Naive thymus-derived CD4-positive, alpha-beta T cell (primary cell): Measurements from ENCODE around the gene ARIH1. TPM values are rescaled to one million over a fixed set of nuclear protein-coding genes. Genes with fewer than 3 reads are reported as not detected.

Experiments
- ATAC-seq: fragments of 150-1000 bp; cut with Tn5 transposase; 2 replicates; pipeline ENCODE4 v1.10.0; 2021; ENCODE audit warnings: mild to moderate bottlenecking, moderate library complexity
- CTCF ChIA-PET: fragments of 350-600 bp; sonication (Branson Sonifier 250); formaldehyde crosslinking; loops from one replicate; lab custom pipeline; 2021; ENCODE audit warnings: antibody characterized with exemption; lab: Charles Lee
- POLR2A ChIA-PET: fragments of 350-600 bp; sonication (Branson Sonifier 250); formaldehyde crosslinking; loops from one replicate; lab custom pipeline; 2021; ENCODE audit warnings: antibody characterized with exemption, inconsistent platforms; lab: Charles Lee
- DNase-seq, 9 donors: peaks; one replicate each; pipeline versions ENCODE4 v3.0.0 to v3.0.0-alpha.2; 2020 to 2022; ENCODE audit warnings: mixed read lengths in 1 of 9
- H3K27ac ChIP-seq: one replicate; pipeline ENCODE4 v1.7.0; 2013; ENCODE audit warnings: mild to moderate bottlenecking, low read depth, low read length, moderate library complexity
- H3K27me3 ChIP-seq, 2 donors: one replicate each; pipeline ENCODE4 v1.7.0; 2013; ENCODE audit warnings: low read length in 2 of 2, mild to moderate bottlenecking in 2 of 2, moderate library complexity in 2 of 2; ENCODE audit not compliant: control insufficient read depth in 2 of 2, insufficient read depth in 2 of 2
- H3K36me3 ChIP-seq, 3 experiments: 1 replicate in 2 of 3; 2 replicates in 1 of 3; pipeline ENCODE4 v1.7.0; 2013; ENCODE audit warnings: low read length in 3 of 3, mild to moderate bottlenecking in 3 of 3, moderate library complexity in 1 of 3; ENCODE audit not compliant: insufficient read depth in 3 of 3, control insufficient read depth in 2 of 3
- H3K4me1 ChIP-seq, 2 donors: one replicate each; pipeline ENCODE4 v1.7.0; 2013; ENCODE audit warnings: low read length in 2 of 2, mild to moderate bottlenecking in 2 of 2, moderate library complexity in 1 of 2; ENCODE audit not compliant: control insufficient read depth in 2 of 2, insufficient read depth in 2 of 2
- H3K4me3 ChIP-seq: 2 replicates; pipeline ENCODE4 v1.7.0; 2013; ENCODE audit warnings: mild to moderate bottlenecking, low read length
- H3K9me3 ChIP-seq, 3 experiments: 1 replicate in 2 of 3; 2 replicates in 1 of 3; pipeline ENCODE4 v1.7.0; 2013; ENCODE audit warnings: low read length in 3 of 3; ENCODE audit not compliant: control insufficient read depth in 2 of 3
- H3K27ac Mint-ChIP-seq, 9 donors: one replicate each; pipeline ENCODE4 v1.8.0; 2020 to 2022; ENCODE audit warnings: mixed read lengths in 9 of 9, mild to moderate bottlenecking in 8 of 9, moderate library complexity in 5 of 9, inconsistent platforms in 2 of 9
- H3K27me3 Mint-ChIP-seq, 5 donors: one replicate each; pipeline ENCODE4 v1.8.0; 2021 to 2022; ENCODE audit warnings: mixed read lengths in 5 of 5, mild to moderate bottlenecking in 1 of 5
- H3K36me3 Mint-ChIP-seq, 5 donors: one replicate each; pipeline ENCODE4 v1.8.0; 2020 to 2022; ENCODE audit warnings: mixed read lengths in 5 of 5, mild to moderate bottlenecking in 3 of 5, inconsistent platforms in 1 of 5
- H3K4me1 Mint-ChIP-seq, 7 donors: one replicate each; pipeline ENCODE4 v1.8.0; 2020 to 2022; ENCODE audit warnings: mixed read lengths in 7 of 7, mild to moderate bottlenecking in 3 of 7, inconsistent platforms in 1 of 7
- H3K4me3 Mint-ChIP-seq, 10 donors: one replicate each; pipeline ENCODE4 v1.8.0; 2020 to 2022; ENCODE audit warnings: mild to moderate bottlenecking in 10 of 10, mixed read lengths in 10 of 10, moderate library complexity in 6 of 10, inconsistent platforms in 2 of 10
- H3K9me3 Mint-ChIP-seq, 11 donors: one replicate each; pipeline ENCODE4 v1.8.0; 2020 to 2022; ENCODE audit warnings: mixed read lengths in 11 of 11, mild to moderate bottlenecking in 4 of 11, inconsistent platforms in 1 of 11, moderate library complexity in 1 of 11
- intact Hi-C, 2 donors: fragments of 100-400 bp; cut with micrococcal nuclease; formaldehyde crosslinking; loops; one replicate each; pipeline ENCODE4 v1.15.1; 2023
- polyA plus RNA-seq, 2 donors: library from polyadenylated mRNA; unstranded; fragments of 300-500 nt; fragmentation: Illumina TruSeq; gene quantifications; one replicate each; pipeline ENCODE4 v1.2.3, GENCODE V29; 2021
- total RNA-seq, 6 experiments: library from RNA in 5 of 6; stranded (reverse) in 5 of 6; gene quantifications; 1 replicate in 5 of 6; 2 replicates in 1 of 6; pipeline ENCODE4 v1.2.3 and lab custom pipeline; 2021 to 2026

Gene ARIH1
- total and polyA plus RNA-seq, 7 experiments from 2014 or later, result 20.1 to 191 (median 179) TPM

DNA sequence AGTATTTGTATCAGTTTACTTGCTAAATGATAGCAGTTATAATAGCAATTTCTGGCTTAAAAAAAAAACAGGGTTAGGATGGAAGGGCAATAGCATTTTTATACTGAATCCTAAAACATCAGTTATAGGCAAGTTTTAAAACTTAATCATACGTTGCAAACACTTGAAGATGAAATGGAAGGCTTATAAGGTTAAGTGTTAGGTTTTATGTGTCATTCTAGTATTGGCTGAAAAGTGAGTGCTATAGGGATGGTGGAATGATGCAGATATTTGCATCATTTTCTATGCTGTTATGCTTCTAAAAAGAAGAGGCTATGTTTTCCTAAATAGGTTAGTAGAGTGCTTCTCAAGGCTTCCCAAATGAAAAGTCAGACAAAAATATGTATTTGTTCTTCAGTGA is 23.3 kb downstream of the ARIH1 start:
- H3K9me3 Mint-ChIP-seq, result no peaks in the 10 kb centered on the region
- H3K27ac Mint-ChIP-seq, result peak overlapping the region in 1 of 9 donors; percentile 40
- CTCF ChIA-PET, result no interaction called here
- H3K27me3 ChIP-seq, result no peaks in the 10 kb centered on the region
- no peak for ATAC-seq
- peak overlapping the region in 2 of 10 donors; percentile 35 to 44 for H3K4me3 Mint-ChIP-seq
- no peaks in the 10 kb centered on the region for H3K9me3 ChIP-seq
- POLR2A ChIA-PET, result no interaction called here
- H3K4me3 ChIP-seq, result no peak overlapping the region
- no peak for DNase-seq
- peaks cover 0 to 7% (median 0%) of the 10 kb centered on the region in 3 experiments for H3K36me3 ChIP-seq
- H3K27me3 Mint-ChIP-seq, result no peaks in the 10 kb centered on the region
- H3K4me1 ChIP-seq, result peaks cover 21 to 30% of the 10 kb centered on the region in 2 donors
- H3K36me3 Mint-ChIP-seq, result peaks cover 0 to 18% (median 9%) of the 10 kb centered on the region in 5 donors
- intact Hi-C loops, result no loop called here
- no peak overlapping the region for H3K27ac ChIP-seq
- H3K4me1 Mint-ChIP-seq, result peaks cover 25 to 93% (median 83%) of the 10 kb centered on the region in 7 donors

DNA sequence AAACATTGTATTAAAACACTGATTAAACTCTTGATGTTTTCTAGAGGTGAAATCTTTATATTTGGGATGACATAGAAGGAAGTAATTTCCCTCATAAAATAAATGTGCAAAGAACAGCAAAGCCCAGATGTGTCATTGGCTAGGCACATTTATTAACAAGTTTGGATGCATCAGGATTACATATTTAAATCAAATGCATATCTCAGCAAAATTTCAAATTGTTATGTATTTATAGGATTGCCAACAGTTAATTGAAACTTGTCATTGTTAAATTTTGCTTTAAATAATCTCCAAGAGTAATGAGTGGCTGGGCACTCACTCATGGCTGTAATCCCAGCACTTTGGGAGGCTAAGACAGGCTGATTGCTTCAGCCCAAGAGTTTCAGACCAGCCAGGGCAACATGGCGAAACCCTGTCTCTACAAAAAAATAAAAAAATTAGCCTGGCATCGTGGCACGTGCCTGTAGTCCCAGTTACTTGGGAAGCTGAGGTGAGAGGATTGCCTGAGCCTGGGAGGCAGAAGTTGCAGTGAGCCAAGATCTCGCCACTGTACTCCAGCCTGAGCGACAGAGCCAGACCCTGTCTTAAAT is 28.2 kb downstream of the ARIH1 start:
- Histone ChIP-seq H3K9me3 (no peaks in the 10 kb centered on the region), H3K4me3 (no peak overlapping the region), H3K36me3 (peaks cover 0 to 7% (median 0%) of the 10 kb centered on the region in 3 experiments), H3K4me1 (peaks cover 11 to 21% of the 10 kb centered on the region in 2 donors), H3K27me3 (no peaks in the 10 kb centered on the region), H3K27ac (no peak overlapping the region)
- no peaks in the 10 kb centered on the region for H3K27me3 Mint-ChIP-seq
- peak overlapping the region in 2 of 9 donors; percentile 26 to 70 for H3K27ac Mint-ChIP-seq
- H3K9me3 Mint-ChIP-seq, result peaks cover 0 to 2% (median 0%) of the 10 kb centered on the region in 11 donors
- peaks cover 0 to 17% (median 12%) of the 10 kb centered on the region in 5 donors for H3K36me3 Mint-ChIP-seq
- no peak for DNase-seq
- intact Hi-C loops, result no loop called here
- ATAC-seq, result no peak
- CTCF ChIA-PET, result no interaction called here
- peak overlapping the region in 1 of 10 donors; percentile 5 for H3K4me3 Mint-ChIP-seq
- POLR2A ChIA-PET, result interaction anchor here (1.3 kb wide), 1 partner anchor 127 kb away, joined by 3 read pairs; the partner anchor contains the start of gene HEXA
- H3K4me1 Mint-ChIP-seq, result peaks cover 32 to 88% (median 69%) of the 10 kb centered on the region in 7 donors

DNA sequence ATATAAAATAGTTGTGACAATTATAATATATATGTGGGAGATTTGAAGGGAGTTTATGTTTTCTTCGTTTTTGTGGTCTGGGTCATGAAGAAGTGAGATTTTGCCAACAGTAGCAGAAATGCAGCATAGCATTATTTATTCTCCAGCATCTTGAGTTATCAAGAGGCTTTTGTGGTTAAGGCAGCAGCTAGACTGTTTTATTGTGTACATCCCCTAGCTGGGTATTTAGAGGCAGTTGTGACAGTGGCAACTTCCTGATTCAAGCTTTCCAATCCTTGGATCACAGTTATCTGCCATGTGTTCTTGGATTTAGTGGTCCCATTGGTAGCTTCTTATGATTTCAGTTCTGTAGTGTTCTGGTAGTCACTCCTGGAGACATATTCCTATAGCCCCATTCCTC is 29.0 kb downstream of the ARIH1 start:
- intact Hi-C loops, result no loop called here
- Histone ChIP-seq H3K27ac (no peak overlapping the region), H3K9me3 (no peaks in the 10 kb centered on the region), H3K4me1 (peaks cover 11 to 21% of the 10 kb centered on the region in 2 donors), H3K4me3 (no peak overlapping the region), H3K27me3 (no peaks in the 10 kb centered on the region), H3K36me3 (peaks cover 0 to 7% (median 0%) of the 10 kb centered on the region in 3 experiments)
- H3K27me3 Mint-ChIP-seq, result no peaks in the 10 kb centered on the region
- H3K36me3 Mint-ChIP-seq, result peaks cover 0 to 15% (median 7%) of the 10 kb centered on the region in 5 donors
- peaks cover 28 to 88% (median 69%) of the 10 kb centered on the region in 7 donors for H3K4me1 Mint-ChIP-seq
- ChIA-PET POLR2A (interaction anchor here (1.3 kb wide), 1 partner anchor 127 kb away, joined by 3 read pairs; the partner anchor contains the start of gene HEXA), CTCF (no interaction called here)
- H3K9me3 Mint-ChIP-seq, result peaks cover 0 to 2% (median 0%) of the 10 kb centered on the region in 11 donors
- DNase-seq (no peak), ATAC-seq (peak; percentile 43)
- H3K4me3 Mint-ChIP-seq, result peak overlapping the region in 6 of 10 donors; percentile 3 to 29 (median 12)
- peak overlapping the region in 5 of 9 donors; percentile 25 to 70 (median 37) for H3K27ac Mint-ChIP-seq

DNA sequence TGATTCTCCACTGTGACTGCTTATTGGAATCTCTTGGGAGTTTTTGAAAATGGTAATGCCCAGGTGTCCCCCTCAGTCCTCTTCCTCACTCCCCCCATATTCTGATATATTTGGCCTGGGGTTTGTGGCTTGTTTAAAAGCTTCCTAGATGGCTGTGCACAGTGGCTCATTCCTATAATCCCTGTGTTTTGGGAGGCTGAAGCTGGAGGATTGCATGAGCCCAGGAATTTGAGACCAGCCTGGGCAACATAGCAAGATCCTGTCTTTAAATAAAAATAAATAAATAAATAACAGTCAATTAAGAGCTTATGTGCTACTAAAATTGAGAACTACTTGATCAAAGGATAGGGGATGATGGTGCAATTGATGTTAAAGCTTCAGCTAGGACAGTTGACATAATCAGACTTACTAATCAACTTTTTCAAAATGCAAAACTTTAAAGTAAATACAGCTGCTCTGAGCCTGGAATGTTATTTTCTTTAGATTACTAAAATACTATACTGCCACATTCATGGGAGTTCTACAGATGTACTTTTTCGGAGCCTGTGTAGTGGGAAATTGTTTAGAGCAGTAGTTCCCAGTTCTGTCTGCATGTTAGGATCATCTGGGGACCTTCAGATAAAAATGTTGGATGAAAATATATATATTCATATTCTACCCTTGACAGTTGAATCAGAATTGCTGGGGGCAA is 33.4 kb downstream of the ARIH1 start:
- peaks cover 0 to 24% (median 5%) of the 10 kb centered on the region in 5 donors for H3K36me3 Mint-ChIP-seq
- ChIA-PET CTCF (no interaction called here), POLR2A (interaction anchor here (0.6 kb wide), 1 partner anchor 117 kb away, joined by 3 read pairs; no protein-coding TSS in a partner anchor)
- no peak overlapping the region for H3K4me3 ChIP-seq
- peaks cover 32 to 90% (median 77%) of the 10 kb centered on the region in 7 donors for H3K4me1 Mint-ChIP-seq
- DNase-seq, result no peak
- no peak overlapping the region for H3K27ac ChIP-seq
- H3K9me3 Mint-ChIP-seq, result peaks cover 0 to 2% (median 0%) of the 10 kb centered on the region in 11 donors
- no peak overlapping the region for H3K27ac Mint-ChIP-seq
- no peaks in the 10 kb centered on the region for H3K36me3 ChIP-seq
- no peaks in the 10 kb centered on the region for H3K9me3 ChIP-seq
- H3K27me3 ChIP-seq, result no peaks in the 10 kb centered on the region
- no peak overlapping the region for H3K4me3 Mint-ChIP-seq
- no peaks in the 10 kb centered on the region for H3K27me3 Mint-ChIP-seq
- no peak for ATAC-seq
- H3K4me1 ChIP-seq, result peaks cover 10 to 11% of the 10 kb centered on the region in 2 donors
- intact Hi-C loops, result no loop called here

DNA sequence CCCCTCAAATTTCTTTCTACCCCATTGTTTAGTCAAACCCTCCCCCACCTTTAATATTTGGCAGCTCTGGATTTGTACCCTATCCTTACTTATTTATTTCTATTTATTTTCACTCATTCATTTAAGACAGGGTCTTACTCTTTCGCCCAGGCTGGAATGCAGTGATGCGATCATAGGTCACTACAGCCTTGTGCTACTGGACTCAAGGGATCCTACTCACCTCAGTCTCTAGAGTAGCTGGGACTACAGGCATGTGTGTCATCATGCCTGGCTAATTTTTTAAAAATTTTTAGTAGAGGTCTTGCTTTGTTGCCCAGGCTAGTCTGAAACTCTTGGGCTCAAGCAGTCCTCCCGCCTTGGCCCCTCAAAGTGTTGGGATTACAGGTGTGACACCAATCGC is 35.4 kb downstream of the ARIH1 start:
- no peaks in the 10 kb centered on the region for H3K9me3 ChIP-seq
- peak; percentile 37 for ATAC-seq
- no peak for DNase-seq
- Mint-ChIP-seq H3K27me3 (no peaks in the 10 kb centered on the region), H3K36me3 (peaks cover 0 to 20% (median 5%) of the 10 kb centered on the region in 5 donors), H3K27ac (no peak overlapping the region), H3K4me3 (no peak overlapping the region), H3K4me1 (peaks cover 19 to 88% (median 74%) of the 10 kb centered on the region in 7 donors), H3K9me3 (peaks cover 0 to 2% (median 0%) of the 10 kb centered on the region in 11 donors)
- intact Hi-C loops, result no loop called here
- H3K27me3 ChIP-seq, result no peaks in the 10 kb centered on the region
- CTCF ChIA-PET, result no interaction called here
- no peak overlapping the region for H3K4me3 ChIP-seq
- no peaks in the 10 kb centered on the region for H3K36me3 ChIP-seq
- POLR2A ChIA-PET, result no interaction called here
- H3K27ac ChIP-seq, result no peak overlapping the region
- H3K4me1 ChIP-seq, result peaks cover 3 to 5% of the 10 kb centered on the region in 2 donors

DNA sequence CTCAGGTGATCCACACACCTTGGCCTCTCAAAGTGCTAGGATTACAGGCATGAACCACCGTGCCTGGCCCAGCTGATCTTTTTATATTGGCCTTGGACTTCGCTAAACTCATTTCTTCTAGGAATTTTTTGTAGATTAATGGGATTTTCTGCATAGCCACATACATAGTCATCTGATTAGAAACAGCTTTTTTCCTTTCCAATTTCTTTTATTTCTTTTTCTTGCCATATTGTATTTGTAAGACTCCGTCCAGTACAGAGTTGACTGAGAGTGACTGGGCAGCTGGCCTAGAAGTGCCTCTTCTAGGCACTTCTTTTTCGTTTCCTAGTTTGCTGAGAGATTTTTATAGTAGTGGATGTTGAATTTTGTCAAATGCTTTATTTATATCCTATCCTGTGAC is 37.4 kb downstream of the ARIH1 start:
- ATAC-seq (no peak), DNase-seq (no peak)
- Mint-ChIP-seq H3K9me3 (no peaks in the 10 kb centered on the region), H3K4me3 (peak overlapping the region in 4 of 10 donors; percentile 40 to 55 (median 47)), H3K27ac (peak overlapping the region in 3 of 9 donors; percentile 44 to 48 (median 46)), H3K4me1 (peaks cover 20 to 95% (median 83%) of the 10 kb centered on the region in 7 donors), H3K27me3 (no peaks in the 10 kb centered on the region), H3K36me3 (peaks cover 0 to 21% (median 6%) of the 10 kb centered on the region in 5 donors)
- Histone ChIP-seq H3K27ac (no peak overlapping the region), H3K27me3 (no peaks in the 10 kb centered on the region), H3K36me3 (no peaks in the 10 kb centered on the region), H3K9me3 (no peaks in the 10 kb centered on the region), H3K4me3 (no peak overlapping the region), H3K4me1 (peaks cover 0 to 12% of the 10 kb centered on the region in 2 donors)
- intact Hi-C loops, result no loop called here
- ChIA-PET CTCF (no interaction called here), POLR2A (interaction anchor here (1.1 kb wide), 1 partner anchor 38 kb away, joined by 3 read pairs; no protein-coding TSS in a partner anchor)
